Heart left ventricle (tissue), 13 donors: ENCODE measurements around the gene SMIM14.

Experiments
- CTCF ChIP-seq, 12 donors: fragments of 200-600 bp; sonication (generic) in 4 of 12; IDR thresholded peaks; one replicate each; pipeline versions ENCODE4 v1.5.0 to v1.8.0; 2018 to 2022; ENCODE audit warnings: antibody characterized with exemption in 12 of 12, mild to moderate bottlenecking in 5 of 12
- POLR2A ChIP-seq, 2 donors: fragments of 450-650 bp; IDR thresholded peaks; one replicate each; pipeline ENCODE4 v1.6.1; 2017; ENCODE audit warnings: antibody characterized with exemption in 2 of 2, mild to moderate bottlenecking in 2 of 2, moderate library complexity in 2 of 2
- donor health status: ischemic (EF 13 %, LVEDD 7.1; RV severe dilation, severe dysfunction).
- donor health status: DM: no; HTN: yes; CAD: no.
- donor health status: DM: no; HTN: no; CAD: no.
- donor health status: ischemic (EF 25% LVEDD 6.9; RV normal size, moderate dysfunction).
- donor health status: ischemic (EF 25% LVEDD 5.7; RV mildly dilated, moderate dysfunction).
- donor health status: ischemic (EF 35%, LVEDD 5.7; RV mildly dilated, moderate dysfunction).
- donor health status: nonischemic (EF 11% LVEDD 7.7; RV severe dilation, severe dysfunction).
- donor health status: DM: yes; HTN: yes; CAD: no.
- donor health status: PGD.
- donor health status: ischemic (EF 29% LVEDD 5.4; RV normal size, mild dysfunction).
- donor health status: nonischemic (EF 23%, LVEDD 6.1; RV moderate dilation, normal function).

DNA sequence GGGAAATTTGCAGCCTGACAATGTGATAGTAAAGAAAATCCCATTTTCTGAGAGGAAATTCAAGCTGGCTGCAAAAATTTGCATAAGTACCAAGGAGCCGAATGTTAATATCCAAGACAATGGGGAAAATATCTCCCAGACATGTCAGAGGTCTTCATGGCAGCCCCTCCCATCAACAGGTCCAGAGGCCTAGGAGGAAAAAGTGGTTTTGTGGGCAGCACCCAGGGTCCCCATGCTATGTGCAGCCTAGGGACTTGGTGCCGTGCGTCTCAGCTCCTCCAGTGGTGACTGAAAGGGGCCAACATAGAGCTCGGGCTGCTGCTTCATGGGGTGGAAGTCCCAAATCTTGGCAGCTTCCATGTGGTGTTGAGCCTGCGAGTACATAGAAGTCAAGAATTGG is 105.1 kb downstream of the SMIM14 start:
- TF ChIP-seq CTCF (IDR thresholded peaks at IDR 0.05) (no peak), POLR2A (IDR thresholded peaks at IDR 0.05) (no peak)
